Stimulated activated CD8-positive, alpha-beta memory T cell treated with anti-CD3 and anti-CD28 coated beads, Interleukin-15, amount 100 ng/mL, for 48 hours (primary cell): Measurements from ENCODE around the gene UNC5C.

Experiments
- DNase-seq, 2 donors: peaks; one replicate each; pipeline ENCODE4 v3.0.0-alpha.2; 2020; ENCODE audit warnings: low read depth in 2 of 2

Gene UNC5C

GRCh38 chr4:95522682-95523530 is 25.9 kb downstream of the UNC5C start:
- no peak for DNase-seq

GRCh38 chr4:95517576-95518345 is 31.0 kb downstream of the UNC5C start:
- no peak for DNase-seq

DNA sequence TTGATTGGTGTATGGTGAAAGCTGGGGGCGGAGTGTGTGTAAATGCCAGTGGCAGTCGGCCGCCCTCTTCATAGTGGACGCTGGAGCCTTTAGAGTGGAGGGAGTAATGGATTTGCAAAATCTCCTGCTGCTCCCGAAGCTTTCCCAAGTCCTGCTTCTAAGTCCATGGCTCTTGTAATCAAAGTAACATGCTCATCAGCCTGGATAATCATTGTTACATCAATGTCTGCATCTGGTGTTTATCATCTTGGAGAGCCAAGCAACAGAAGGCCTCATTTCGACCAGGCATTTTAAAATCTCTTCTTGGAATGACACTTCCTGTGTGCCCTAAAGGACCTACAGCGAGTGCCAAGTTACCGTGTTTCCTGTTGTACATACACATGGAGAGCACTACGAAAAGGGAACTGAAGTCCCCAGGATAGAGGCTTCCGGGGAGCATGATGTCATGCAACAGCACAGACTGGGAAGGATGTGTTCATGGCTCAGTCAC is 32.2 kb downstream of the UNC5C start:
- no peak for DNase-seq

DNA sequence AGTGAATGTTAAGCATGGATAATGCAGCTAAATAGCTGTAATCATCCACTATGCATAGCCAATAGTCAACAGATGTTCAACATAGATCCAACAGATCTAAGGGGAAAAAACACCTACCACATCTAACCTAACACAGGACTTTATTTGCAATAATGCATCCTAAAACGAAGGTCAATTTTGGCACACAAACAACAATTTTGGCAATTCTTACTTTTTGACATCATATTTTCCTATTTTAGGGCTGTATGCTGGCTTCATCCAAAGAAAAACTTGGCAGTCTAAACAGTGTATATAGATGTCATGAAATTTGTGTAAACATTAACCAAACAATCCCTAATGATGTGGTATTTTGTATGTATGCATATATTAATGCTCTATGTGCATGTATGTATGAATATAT is 33.2 kb downstream of the UNC5C start:
- DNase-seq = no peak

GRCh38 chr4:95513022-95513421 is 35.8 kb downstream of the UNC5C start:
- no peak for DNase-seq

GRCh38 chr4:95511477-95511876 is 37.3 kb downstream of the UNC5C start:
- DNase-seq = no peak

- DNase-seq = no peak
Observed at GRCh38 chr4:95510877-95511276, 37.9 kb downstream of the UNC5C start.

- DNase-seq = no peak
Observed at GRCh38 chr4:95510145-95510544, 38.6 kb downstream of the UNC5C start.

DNA sequence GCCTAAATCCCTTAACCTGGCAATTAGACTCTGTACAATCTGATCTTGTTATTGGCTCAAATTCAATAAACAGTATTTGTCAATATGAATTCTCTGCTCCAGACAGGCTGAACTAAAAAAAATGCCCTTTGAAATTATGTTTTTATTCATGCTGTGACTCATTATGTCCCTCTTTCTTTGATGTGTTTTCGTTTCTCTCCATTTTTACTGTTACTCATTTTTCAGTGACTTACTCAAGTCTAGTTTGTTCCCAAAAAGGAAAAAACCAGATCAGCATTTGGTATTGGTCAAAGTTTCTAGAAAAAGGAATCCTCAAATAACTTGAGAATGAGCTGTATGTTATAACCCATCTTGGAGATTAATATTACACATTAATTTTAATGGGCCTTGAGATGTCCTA is 40.4 kb downstream of the UNC5C start:
- DNase-seq = no peak

DNA sequence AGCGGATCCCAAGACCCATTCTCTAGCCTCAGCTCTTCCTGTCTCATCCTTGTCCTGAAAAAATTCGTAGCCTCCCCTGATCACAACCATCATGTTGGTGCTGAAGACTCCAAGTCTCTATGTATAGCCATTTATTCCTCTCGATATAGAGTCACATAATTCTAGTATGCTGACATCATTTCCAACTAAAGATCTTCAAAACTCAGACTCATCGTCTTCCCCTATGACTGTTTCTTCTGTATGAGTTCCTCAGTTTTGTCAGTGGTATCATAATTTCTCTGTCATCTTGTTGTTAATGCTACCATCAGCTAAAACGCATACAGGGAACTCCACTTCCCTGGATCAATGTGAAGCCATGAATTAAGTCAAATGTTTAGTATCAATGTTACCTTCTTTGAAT is 41.2 kb downstream of the UNC5C start:
- no peak for DNase-seq

DNA sequence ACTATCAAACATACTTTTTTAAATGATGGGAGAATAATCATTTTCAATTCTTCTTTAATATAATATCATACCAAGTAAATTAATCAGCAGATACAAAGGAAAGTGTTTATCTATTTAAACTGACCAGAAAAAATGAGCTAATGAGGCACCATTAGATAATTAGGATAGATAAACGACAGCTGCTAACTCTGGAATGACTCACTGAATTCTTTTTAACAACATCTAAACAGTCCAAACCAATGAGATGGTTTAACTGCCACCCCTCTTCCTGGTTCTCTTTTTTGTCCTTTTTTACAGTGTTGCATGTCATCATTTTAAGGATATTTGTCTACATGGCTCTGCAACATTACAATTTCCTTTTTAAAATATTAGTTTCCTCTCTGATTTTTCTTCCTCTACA is 41.6 kb downstream of the UNC5C start:
- no peak for DNase-seq

GRCh38 chr4:95506264-95506663 is 42.5 kb downstream of the UNC5C start:
- no peak for DNase-seq

DNA sequence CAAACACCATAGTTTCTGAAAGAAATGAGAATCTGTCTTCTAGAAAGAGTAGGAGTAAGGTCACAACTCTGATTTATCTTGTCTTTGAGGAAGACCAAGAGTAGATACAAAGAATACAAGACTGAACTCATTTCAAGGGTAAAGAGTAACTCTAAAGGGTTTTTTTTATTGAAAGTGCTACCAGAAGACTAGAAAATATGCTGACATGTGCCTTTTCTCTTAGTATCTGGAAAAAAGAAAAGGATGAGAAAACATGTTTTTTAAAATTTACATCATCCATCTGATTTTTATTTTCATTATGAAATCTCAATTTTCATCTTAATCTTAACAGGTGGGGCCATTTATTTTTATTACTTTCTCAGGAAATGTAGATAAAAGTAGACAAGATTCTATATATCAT is 43.0 kb downstream of the UNC5C start:
- DNase-seq = no peak

DNA sequence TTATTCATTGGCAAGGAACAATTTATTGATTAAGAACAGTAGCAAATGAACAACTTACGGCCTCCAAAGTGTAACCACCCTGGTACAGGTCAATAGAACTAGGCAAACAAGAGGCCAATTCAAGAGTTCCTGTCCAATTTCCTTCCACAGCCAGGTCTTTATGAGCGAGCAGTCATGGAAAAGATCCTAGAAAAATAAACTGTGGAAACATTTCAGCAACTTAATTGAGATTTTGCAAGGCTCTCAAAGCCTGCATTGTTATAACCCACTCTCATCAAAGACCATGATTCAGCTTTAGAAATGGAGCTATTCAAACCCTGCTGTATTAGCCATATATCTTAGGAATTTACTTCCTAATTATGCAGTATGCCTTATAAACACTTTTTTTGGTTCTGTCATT is 43.6 kb downstream of the UNC5C start:
- no peak for DNase-seq

GRCh38 chr4:95504501-95504900 is 44.3 kb downstream of the UNC5C start:
- no peak for DNase-seq

- no peak for DNase-seq
Observed at GRCh38 chr4:95500361-95500760, 48.4 kb downstream of the UNC5C start.

GRCh38 chr4:95499291-95499696 is 49.5 kb downstream of the UNC5C start:
- no peak for DNase-seq

DNA sequence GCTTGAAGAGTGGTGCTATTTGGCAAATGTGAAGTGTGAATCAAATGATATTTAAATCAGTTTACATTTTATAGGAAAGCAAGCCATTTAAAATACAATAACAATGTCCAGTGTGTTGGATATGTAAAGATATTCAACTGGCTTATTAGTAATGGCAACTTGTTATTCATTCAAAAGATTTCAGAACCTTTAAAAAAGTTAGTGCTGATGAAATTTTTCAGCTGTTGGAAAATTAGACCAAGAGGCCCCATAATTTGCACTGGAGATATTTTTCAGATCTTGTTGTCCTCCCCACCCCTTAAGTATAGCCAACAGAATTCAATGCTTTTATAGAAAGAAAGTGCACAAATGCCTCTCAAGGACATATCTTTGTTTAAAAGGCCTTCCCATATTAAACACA is 54.6 kb downstream of the UNC5C start:
- DNase-seq = no peak

GRCh38 chr4:95478679-95479078 is 70.1 kb downstream of the UNC5C start:
- no peak for DNase-seq

- DNase-seq = no peak
Observed at GRCh38 chr4:95476121-95476520, 72.7 kb downstream of the UNC5C start.

GRCh38 chr4:95472534-95472933 is 76.2 kb downstream of the UNC5C start:
- no peak for DNase-seq

- no peak for DNase-seq
Observed at GRCh38 chr4:95470622-95471021, 78.2 kb downstream of the UNC5C start.

GRCh38 chr4:95469617-95470016 is 79.2 kb downstream of the UNC5C start:
- DNase-seq = no peak
